Gastroesophageal sphincter (tissue), 4 donors: ENCODE data around the gene COLQ. TPM values are rescaled to one million over a fixed set of nuclear protein-coding genes. Genes with fewer than 3 reads are reported as not detected.

Experiments
- ATAC-seq: fragments of 150-250 bp; one replicate; pipeline ENCODE4 v1.9.1; 2016; ENCODE audit warnings: mild to moderate bottlenecking, moderate library complexity
- H3K27ac ChIP-seq, 4 donors: fragments of 200-600 bp; sonication (generic) in 3 of 4; 1 replicate in 3 of 4; 2 replicates in 1 of 4; pipeline ENCODE4 v1.5.1; 2016 to 2019
- H3K27me3 ChIP-seq: fragments of 200-600 bp; sonication (generic); one replicate; pipeline ENCODE4 v1.5.1; 2019
- H3K36me3 ChIP-seq, 2 donors: fragments of 200-600 bp; sonication (generic); one replicate each; pipeline ENCODE4 v1.5.1; 2019; ENCODE audit warnings: control low read depth in 1 of 2
- H3K4me1 ChIP-seq, 3 donors: fragments of 200-600 bp; sonication (generic); 1 replicate in 2 of 3; 2 replicates in 1 of 3; pipeline ENCODE4 v1.5.1; 2016 to 2019; ENCODE audit warnings: control low read depth in 2 of 3
- H3K4me3 ChIP-seq, 2 donors: fragments of 200-600 bp; sonication (generic); one replicate each; pipeline ENCODE4 v1.5.1; 2019; ENCODE audit warnings: mild to moderate bottlenecking in 1 of 2, moderate library complexity in 1 of 2
- H3K9me3 ChIP-seq, 3 donors: fragments of 200-600 bp; sonication (generic); one replicate each; pipeline ENCODE4 v1.5.1; 2017 to 2019; ENCODE audit warnings: control low read depth in 2 of 3
- CTCF ChIP-seq, 4 experiments: fragments of 200-600 bp in 2 of 4; fragments of 450-650 bp in 2 of 4; sonication (generic) in 1 of 4; IDR thresholded peaks; one replicate each; pipeline ENCODE4 v1.5.1; 2017 to 2019; ENCODE audit warnings: antibody characterized with exemption in 4 of 4, mild to moderate bottlenecking in 2 of 4, moderate library complexity in 2 of 4
- EP300 ChIP-seq: sonication (generic); formaldehyde crosslinking; IDR thresholded peaks from one replicate; pipeline ENCODE4 v1.6.1; 2017; ENCODE audit warnings: antibody characterized with exemption, mild to moderate bottlenecking
- POLR2A ChIP-seq, 2 donors: fragments of 450-650 bp; IDR thresholded peaks; one replicate each; pipeline ENCODE4 v1.6.1; 2017; ENCODE audit warnings: antibody characterized with exemption in 2 of 2, mild to moderate bottlenecking in 2 of 2, moderate library complexity in 1 of 2
- POLR2AphosphoS5 ChIP-seq: sonication (generic); formaldehyde crosslinking; IDR thresholded peaks from one replicate; pipeline ENCODE4 v1.6.1; 2017; ENCODE audit warnings: antibody characterized with exemption
- WGBS, 2 donors: methylation state at CpG; one replicate each; pipeline ENCODE4 v1.1.5; 2018; ENCODE audit warnings: low coverage in 1 of 2; 5-methylcytosine and 5-hydroxymethylcytosine counted together
- total RNA-seq, 4 donors: library from RNA; depleted of rRNA; stranded (reverse); fragments of >200 nt; gene quantifications; one replicate each; pipeline ENCODE4 v1.1.0, GENCODE V29; 2016

Gene COLQ
- total RNA-seq, 4 donors from 2014 or later: 0.57 to 2.7 (median 1.8) TPM

GRCh38 chr3:15496341-15496664, 25.2 kb downstream of the COLQ start:
- WGBS, 2 donors: 62% methylated on average over 3 of the region's 8 CpGs; no CpG with 5 or more reads in 1 of the 2 donors
- Histone ChIP-seq H3K4me3 (no peak overlapping the region), H3K36me3 (no peaks in the 10 kb centered on the region), H3K27me3 (no peaks in the 10 kb centered on the region), H3K9me3 (no peaks in the 10 kb centered on the region), H3K4me1 (peaks cover 0 to 50% (median 11%) of the 10 kb centered on the region in 3 donors), H3K27ac (peak overlapping the region in 3 of 4 donors; percentile 61 to 80 (median 74))
- no peak for ATAC-seq
- TF ChIP-seq POLR2A (IDR thresholded peaks at IDR 0.05): no peak
- no peak for TF ChIP-seq CTCF (IDR thresholded peaks at IDR 0.05)

- WGBS, 2 donors: 45 to 50% methylated on average over 5 to 8 of the region's 9 CpGs
- Histone ChIP-seq H3K4me1 (peaks cover 0 to 44% (median 11%) of the 10 kb centered on the region in 3 donors), H3K27me3 (no peaks in the 10 kb centered on the region), H3K36me3 (no peaks in the 10 kb centered on the region), H3K4me3 (no peak overlapping the region), H3K9me3 (no peaks in the 10 kb centered on the region), H3K27ac (peak overlapping the region; percentile 12 to 80 (median 68))
- peak; percentile 64 for ATAC-seq
- no peak for TF ChIP-seq CTCF (IDR thresholded peaks at IDR 0.05)
- TF ChIP-seq POLR2AphosphoS5: no peak
- no peak for TF ChIP-seq POLR2A (IDR thresholded peaks at IDR 0.05)
- no peak for TF ChIP-seq EP300
These were observed 25.8 kb downstream of the COLQ start for GRCh38 chr3:15495461-15496340.

- Histone ChIP-seq H3K27me3 (no peaks in the 10 kb centered on the region), H3K4me1 (peaks cover 0 to 28% (median 11%) of the 10 kb centered on the region in 3 donors), H3K27ac (no peak overlapping the region), H3K36me3 (peaks cover 0 to 7% of the 10 kb centered on the region in 2 donors), H3K4me3 (no peak overlapping the region), H3K9me3 (no peaks in the 10 kb centered on the region)
- TF ChIP-seq CTCF (IDR thresholded peaks at IDR 0.05) (no peak), EP300 (no peak), POLR2AphosphoS5 (no peak), POLR2A (IDR thresholded peaks at IDR 0.05) (no peak)
- WGBS, 2 donors: 92 to 97% methylated on average over 3 of the region's 5 CpGs
- ATAC-seq: no peak
These were observed 28.1 kb downstream of the COLQ start for GRCh38 chr3:15493436-15493835.

GRCh38 chr3:15492847-15493360, 28.6 kb downstream of the COLQ start:
- H3K4me3 ChIP-seq: no peak overlapping the region
- peaks cover 0 to 11% of the 10 kb centered on the region in 2 donors for H3K36me3 ChIP-seq
- no peak for ATAC-seq
- no peaks in the 10 kb centered on the region for H3K9me3 ChIP-seq
- no peaks in the 10 kb centered on the region for H3K27me3 ChIP-seq
- H3K27ac ChIP-seq: no peak overlapping the region
- H3K4me1 ChIP-seq: peaks cover 0 to 28% (median 11%) of the 10 kb centered on the region in 3 donors
- 57 to 85% methylated on average over 1 to 4 of the region's 4 CpGs for WGBS, 2 donors
- TF ChIP-seq EP300: no peak
- TF ChIP-seq POLR2AphosphoS5: no peak
- TF ChIP-seq CTCF (IDR thresholded peaks at IDR 0.05): no peak
- TF ChIP-seq POLR2A (IDR thresholded peaks at IDR 0.05): no peak

GRCh38 chr3:15491143-15491542, 30.4 kb downstream of the COLQ start:
- Histone ChIP-seq H3K9me3 (no peaks in the 10 kb centered on the region), H3K4me1 (peaks cover 0 to 24% (median 8%) of the 10 kb centered on the region in 3 donors), H3K4me3 (no peak overlapping the region), H3K36me3 (peaks cover 0 to 27% of the 10 kb centered on the region in 2 donors), H3K27me3 (no peaks in the 10 kb centered on the region), H3K27ac (no peak overlapping the region)
- WGBS, 2 donors: 83 to 100% methylated on average over 4 of the region's 8 CpGs
- ATAC-seq: no peak
- no peak for TF ChIP-seq CTCF (IDR thresholded peaks at IDR 0.05)
- no peak for TF ChIP-seq EP300
- no peak for TF ChIP-seq POLR2A (IDR thresholded peaks at IDR 0.05)
- TF ChIP-seq POLR2AphosphoS5: no peak
